Gastroesophageal sphincter (tissue), 4 donors: ENCODE measurements around the gene CST7. TPM values are rescaled to one million over a fixed set of nuclear protein-coding genes. Genes with fewer than 3 reads are reported as not detected.

Source experiments
- ATAC-seq: fragments of 150-250 bp; one replicate; pipeline ENCODE4 v1.9.1; 2016; ENCODE audit warnings: mild to moderate bottlenecking, moderate library complexity
- H3K27ac ChIP-seq, 4 donors: fragments of 200-600 bp; sonication (generic) in 3 of 4; 1 replicate in 3 of 4; 2 replicates in 1 of 4; pipeline ENCODE4 v1.5.1; 2016 to 2019
- H3K27me3 ChIP-seq: fragments of 200-600 bp; sonication (generic); one replicate; pipeline ENCODE4 v1.5.1; 2019
- H3K36me3 ChIP-seq, 2 donors: fragments of 200-600 bp; sonication (generic); one replicate each; pipeline ENCODE4 v1.5.1; 2019; ENCODE audit warnings: control low read depth in 1 of 2
- H3K4me1 ChIP-seq, 3 donors: fragments of 200-600 bp; sonication (generic); 1 replicate in 2 of 3; 2 replicates in 1 of 3; pipeline ENCODE4 v1.5.1; 2016 to 2019; ENCODE audit warnings: control low read depth in 2 of 3
- H3K4me3 ChIP-seq, 2 donors: fragments of 200-600 bp; sonication (generic); one replicate each; pipeline ENCODE4 v1.5.1; 2019; ENCODE audit warnings: mild to moderate bottlenecking in 1 of 2, moderate library complexity in 1 of 2
- H3K9me3 ChIP-seq, 3 donors: fragments of 200-600 bp; sonication (generic); one replicate each; pipeline ENCODE4 v1.5.1; 2017 to 2019; ENCODE audit warnings: control low read depth in 2 of 3
- CTCF ChIP-seq, 4 experiments: fragments of 200-600 bp in 2 of 4; fragments of 450-650 bp in 2 of 4; sonication (generic) in 1 of 4; IDR thresholded peaks; one replicate each; pipeline ENCODE4 v1.5.1; 2017 to 2019; ENCODE audit warnings: antibody characterized with exemption in 4 of 4, mild to moderate bottlenecking in 2 of 4, moderate library complexity in 2 of 4
- EP300 ChIP-seq: sonication (generic); formaldehyde crosslinking; IDR thresholded peaks from one replicate; pipeline ENCODE4 v1.6.1; 2017; ENCODE audit warnings: antibody characterized with exemption, mild to moderate bottlenecking
- POLR2A ChIP-seq, 2 donors: fragments of 450-650 bp; IDR thresholded peaks; one replicate each; pipeline ENCODE4 v1.6.1; 2017; ENCODE audit warnings: antibody characterized with exemption in 2 of 2, mild to moderate bottlenecking in 2 of 2, moderate library complexity in 1 of 2
- POLR2AphosphoS5 ChIP-seq: sonication (generic); formaldehyde crosslinking; IDR thresholded peaks from one replicate; pipeline ENCODE4 v1.6.1; 2017; ENCODE audit warnings: antibody characterized with exemption
- WGBS, 2 donors: methylation state at CpG; one replicate each; pipeline ENCODE4 v1.1.5; 2018; ENCODE audit warnings: low coverage in 1 of 2; 5-methylcytosine and 5-hydroxymethylcytosine counted together
- total RNA-seq, 4 donors: library from RNA; depleted of rRNA; stranded (reverse); fragments of >200 nt; gene quantifications; one replicate each; pipeline ENCODE4 v1.1.0, GENCODE V29; 2016

Gene CST7
- total RNA-seq, 4 donors from 2014 or later = 0.37 to 4.0 TPM; not detected in 2

GRCh38 chr20:24950836-24951525 lies 1.9 kb downstream of the CST7 start:
- peaks cover 0 to 12% of the 10 kb centered on the region in 2 donors for H3K36me3 ChIP-seq
- H3K4me1 ChIP-seq = no peaks in the 10 kb centered on the region
- H3K27me3 ChIP-seq = peaks cover 28% of the 10 kb centered on the region
- 94% methylated on average over 3 of the region's 16 CpGs; no CpG with 5 or more reads in 1 of the 2 donors for WGBS, 2 donors
- no peak for TF ChIP-seq EP300
- TF ChIP-seq CTCF (IDR thresholded peaks at IDR 0.05) = no peak
- no peak for TF ChIP-seq POLR2A (IDR thresholded peaks at IDR 0.05)
- no peak for TF ChIP-seq POLR2AphosphoS5
- H3K9me3 ChIP-seq = peaks cover 0 to 19% (median 0%) of the 10 kb centered on the region in 3 donors
- no peak for ATAC-seq
- H3K4me3 ChIP-seq = no peak overlapping the region
- H3K27ac ChIP-seq = no peak overlapping the region

- TF ChIP-seq POLR2AphosphoS5 (no peak), POLR2A (IDR thresholded peaks at IDR 0.05) (no peak), EP300 (no peak), CTCF (IDR thresholded peaks at IDR 0.05) (no peak)
- 0 to 50% methylated on average over 1 to 7 of the region's 11 CpGs for WGBS, 2 donors
- Histone ChIP-seq H3K9me3 (peaks cover 0 to 12% (median 0%) of the 10 kb centered on the region in 3 donors), H3K4me3 (no peak overlapping the region), H3K4me1 (no peaks in the 10 kb centered on the region), H3K27ac (no peak overlapping the region), H3K36me3 (peaks cover 0 to 18% of the 10 kb centered on the region in 2 donors), H3K27me3 (peaks cover 28% of the 10 kb centered on the region)
- no peak for ATAC-seq
Measured at GRCh38 chr20:24951536-24952083, 2.5 kb downstream of the CST7 start.

- no peak overlapping the region for H3K27ac ChIP-seq
- H3K9me3 ChIP-seq = peaks cover 0 to 3% (median 0%) of the 10 kb centered on the region in 3 donors
- peaks cover 0 to 27% of the 10 kb centered on the region in 2 donors for H3K36me3 ChIP-seq
- H3K27me3 ChIP-seq = peaks cover 28% of the 10 kb centered on the region
- TF ChIP-seq POLR2A (IDR thresholded peaks at IDR 0.05) (no peak), CTCF (IDR thresholded peaks at IDR 0.05) (no peak), POLR2AphosphoS5 (no peak), EP300 (no peak)
- no peak overlapping the region for H3K4me3 ChIP-seq
- 78 to 100% methylated on average over 1 to 4 of the region's 12 CpGs for WGBS, 2 donors
- H3K4me1 ChIP-seq = no peaks in the 10 kb centered on the region
- no peak for ATAC-seq
Measured at GRCh38 chr20:24952376-24953208, 3.5 kb downstream of the CST7 start.

GRCh38 chr20:24953209-24953575 lies 4.1 kb downstream of the CST7 start:
- Histone ChIP-seq H3K27me3 (peaks cover 28% of the 10 kb centered on the region), H3K4me1 (no peaks in the 10 kb centered on the region), H3K9me3 (no peaks in the 10 kb centered on the region), H3K36me3 (peaks cover 0 to 33% of the 10 kb centered on the region in 2 donors), H3K4me3 (no peak overlapping the region), H3K27ac (no peak overlapping the region)
- 70 to 80% methylated on average over 2 to 7 of the region's 8 CpGs for WGBS, 2 donors
- TF ChIP-seq POLR2AphosphoS5 (no peak), CTCF (IDR thresholded peaks at IDR 0.05) (no peak), EP300 (no peak), POLR2A (IDR thresholded peaks at IDR 0.05) (no peak)
- ATAC-seq = no peak
